Parathyroid adenoma (tissue), 2 donors: ENCODE results near the gene IRF1.

ENCODE experiments used
- H2AFZ ChIP-seq: fragments of 300-600 bp; sonication (generic); one replicate; pipeline ENCODE4 v1.7.0; 2017; ENCODE audit warnings: antibody characterized with exemption, mild to moderate bottlenecking
- H3K27ac ChIP-seq: fragments of 300-600 bp; sonication (generic); one replicate; pipeline ENCODE4 v1.7.0; 2017
- H3K27me3 ChIP-seq: fragments of 300-600 bp; sonication (generic); one replicate; pipeline ENCODE4 v1.7.0; 2017; ENCODE audit warnings: low read length; ENCODE audit not compliant: control insufficient read depth, insufficient read depth
- H3K36me3 ChIP-seq: fragments of 300-600 bp; sonication (generic); one replicate; pipeline ENCODE4 v1.7.0; 2017; ENCODE audit warnings: low read length; ENCODE audit not compliant: control insufficient read depth, insufficient read depth
- H3K4me1 ChIP-seq: fragments of 300-600 bp; sonication (generic); one replicate; pipeline ENCODE4 v1.7.0; 2017; ENCODE audit warnings: control low read depth
- H3K4me2 ChIP-seq: fragments of 300-600 bp; sonication (generic); one replicate; pipeline ENCODE4 v1.7.0; 2017; ENCODE audit warnings: low read length
- H3K4me3 ChIP-seq: fragments of 300-600 bp; sonication (generic); one replicate; pipeline ENCODE4 v1.7.0; 2017; ENCODE audit warnings: low read depth, low read length
- H3K79me2 ChIP-seq: fragments of 300-600 bp; sonication (generic); one replicate; pipeline ENCODE4 v1.7.0; 2017; ENCODE audit warnings: control low read depth
- H3K9ac ChIP-seq: fragments of 300-600 bp; sonication (generic); one replicate; pipeline ENCODE4 v1.7.0; 2017; ENCODE audit warnings: mild to moderate bottlenecking
- H3K9me3 ChIP-seq: fragments of 300-600 bp; sonication (generic); one replicate; pipeline ENCODE4 v1.7.0; 2017; ENCODE audit warnings: low read length; ENCODE audit not compliant: control insufficient read depth
- CTCF ChIP-seq: fragments of 300-600 bp; sonication (generic); IDR thresholded peaks from one replicate; pipeline ENCODE4 v1.7.0; 2017; ENCODE audit warnings: antibody characterized with exemption, mild to moderate bottlenecking
- donor health status: primary hyperparathyroidism.

IRF1 gene

GRCh38 chr5:132528866-132529634, 38.5 kb upstream of the IRF1 start:
- no peak overlapping the region for H3K27ac ChIP-seq
- H2AFZ ChIP-seq: no peak overlapping the region
- H3K27me3 ChIP-seq: no peaks in the 10 kb centered on the region
- H3K4me1 ChIP-seq: no peaks in the 10 kb centered on the region
- no peak overlapping the region for H3K4me3 ChIP-seq
- no peak overlapping the region for H3K9ac ChIP-seq
- H3K36me3 ChIP-seq: no peaks in the 10 kb centered on the region
- no peaks in the 10 kb centered on the region for H3K9me3 ChIP-seq
- no peak for TF ChIP-seq CTCF
- H3K79me2 ChIP-seq: no peaks in the 10 kb centered on the region
- H3K4me2 ChIP-seq: no peak overlapping the region

GRCh38 chr5:132528021-132528420, 37.4 kb upstream of the IRF1 start:
- H3K4me3 ChIP-seq: no peak overlapping the region
- H3K4me2 ChIP-seq: no peak overlapping the region
- no peaks in the 10 kb centered on the region for H3K9me3 ChIP-seq
- no peak overlapping the region for H3K9ac ChIP-seq
- H2AFZ ChIP-seq: no peak overlapping the region
- H3K79me2 ChIP-seq: no peaks in the 10 kb centered on the region
- H3K36me3 ChIP-seq: no peaks in the 10 kb centered on the region
- no peaks in the 10 kb centered on the region for H3K27me3 ChIP-seq
- H3K27ac ChIP-seq: no peak overlapping the region
- H3K4me1 ChIP-seq: no peaks in the 10 kb centered on the region
- TF ChIP-seq CTCF: no peak

- H3K27me3 ChIP-seq: no peaks in the 10 kb centered on the region
- no peaks in the 10 kb centered on the region for H3K9me3 ChIP-seq
- H3K36me3 ChIP-seq: no peaks in the 10 kb centered on the region
- H3K27ac ChIP-seq: no peak overlapping the region
- H3K9ac ChIP-seq: no peak overlapping the region
- H3K4me1 ChIP-seq: no peaks in the 10 kb centered on the region
- no peaks in the 10 kb centered on the region for H3K79me2 ChIP-seq
- TF ChIP-seq CTCF: no peak
- H3K4me3 ChIP-seq: no peak overlapping the region
- no peak overlapping the region for H3K4me2 ChIP-seq
- H2AFZ ChIP-seq: peak overlapping the region; percentile 69
These were observed 36.5 kb upstream of the IRF1 start for GRCh38 chr5:132526974-132527564.

- Histone ChIP-seq H3K27ac (no peak overlapping the region), H3K4me2 (no peak overlapping the region), H3K4me1 (no peaks in the 10 kb centered on the region), H2AFZ (peak overlapping the region; percentile 69), H3K9me3 (no peaks in the 10 kb centered on the region), H3K36me3 (no peaks in the 10 kb centered on the region), H3K27me3 (no peaks in the 10 kb centered on the region), H3K4me3 (no peak overlapping the region), H3K9ac (no peak overlapping the region), H3K79me2 (no peaks in the 10 kb centered on the region)
- TF ChIP-seq CTCF: peak; percentile 90
These were observed 35.9 kb upstream of the IRF1 start for GRCh38 chr5:132526290-132526973.
